NCI-H460 (cell line): ENCODE results near the gene ORM1. TPM values are rescaled to one million over a fixed set of nuclear protein-coding genes. Genes with fewer than 3 reads are reported as not detected.
"Not testable (repeated sequence)": the region's sequence is repeated elsewhere in the genome, so short reads cannot be mapped to it uniquely, and the experiment has no call there.

Experiments used
- DNase-seq: peaks from one replicate; pipeline ENCODE4 v3.0.0-alpha.2; 2016; ENCODE audit warnings: low read depth; ENCODE audit errors: extremely low read depth
- polyA plus RNA-seq: library from polyadenylated mRNA; depleted of rRNA; stranded (reverse); fragments of >200 nt; gene quantifications from 2 replicates; pipeline ENCODE4 v1.2.3, GENCODE V29; 2014; cell fraction: nucleus; rRNA removed
- total RNA-seq: library from RNA; depleted of rRNA; stranded (reverse); fragments of >200 nt; shearing (Covaris generic); gene quantifications from 2 replicates; pipeline ENCODE4 v1.2.3, GENCODE V29; 2014; rRNA removed

The ORM1 gene
- total RNA-seq, result not detected in 2 replicates
- polyA plus RNA-seq, result not detected in 2 replicates

- DNase-seq, result not testable (repeated sequence)
Measured at GRCh38 chr9:114322831-114323531, at the start of gene ORM1. ORM1 (plus strand) TSS chr9:114323098; CDS start chr9:114323134, 36 bp downstream.

- DNase-seq, result no peak
Measured at GRCh38 chr9:114273461-114273881, 49.4 kb upstream of the ORM1 start.

DNA sequence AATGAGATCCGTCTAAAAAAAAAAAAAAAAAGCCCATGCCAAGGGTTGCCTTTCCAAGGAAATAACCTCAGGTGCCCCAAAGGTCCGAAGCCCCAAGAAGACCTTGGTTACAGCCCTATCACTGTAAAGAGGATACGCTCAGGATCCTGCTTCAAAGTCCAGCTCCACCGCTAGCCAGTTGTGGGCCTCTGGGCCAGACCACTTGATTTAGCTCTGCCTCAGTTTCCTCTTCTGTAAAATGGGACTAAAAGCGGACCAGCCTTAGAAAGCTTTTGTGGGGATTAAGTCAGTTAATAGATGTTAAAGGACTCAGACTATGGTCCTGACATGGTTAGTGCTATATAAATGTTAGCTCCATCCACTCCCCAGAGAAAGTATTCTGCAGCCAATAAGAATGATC lies 48.7 kb upstream of the ORM1 start:
- DNase-seq, result no peak

DNA sequence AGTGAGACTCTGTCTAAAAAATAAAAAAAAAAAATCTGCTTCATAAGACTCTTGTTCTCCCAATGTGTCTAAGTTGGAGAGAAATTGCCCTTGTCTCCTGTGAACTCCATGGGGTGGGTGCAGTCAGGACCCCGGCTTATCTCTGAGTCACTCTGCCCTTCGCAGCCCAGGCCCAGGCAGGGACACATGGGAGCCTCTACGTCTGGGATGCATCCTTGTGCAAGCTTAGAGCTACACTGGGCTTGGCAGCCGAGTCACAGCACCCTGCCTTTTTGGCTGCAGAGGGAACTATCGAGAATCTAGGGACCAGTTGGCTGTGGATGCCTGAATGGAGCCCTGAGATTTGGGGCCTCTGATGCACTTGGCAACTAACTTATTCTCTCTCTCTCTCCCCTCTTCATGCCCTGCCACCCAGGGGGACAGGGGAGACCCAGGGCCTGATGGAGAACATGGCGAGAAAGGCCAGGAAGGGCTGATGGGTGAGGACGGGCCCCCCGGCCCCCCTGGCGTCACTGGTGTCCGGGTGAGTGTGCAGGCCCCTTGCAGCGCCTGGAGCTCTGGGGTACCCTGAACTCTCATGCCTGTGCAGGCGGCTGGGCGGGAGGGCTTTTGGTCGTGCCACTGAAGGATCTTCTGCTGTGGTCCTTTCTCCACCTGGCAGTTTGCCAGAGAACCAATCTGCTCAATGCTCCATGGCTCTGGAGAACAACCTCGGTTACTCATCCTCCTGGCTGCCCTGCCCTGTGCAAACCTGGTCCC lies 47.5 kb upstream of the ORM1 start:
- no peak for DNase-seq

GRCh38 chr9:114276908-114277821 lies 45.7 kb upstream of the ORM1 start:
- no peak for DNase-seq

DNA sequence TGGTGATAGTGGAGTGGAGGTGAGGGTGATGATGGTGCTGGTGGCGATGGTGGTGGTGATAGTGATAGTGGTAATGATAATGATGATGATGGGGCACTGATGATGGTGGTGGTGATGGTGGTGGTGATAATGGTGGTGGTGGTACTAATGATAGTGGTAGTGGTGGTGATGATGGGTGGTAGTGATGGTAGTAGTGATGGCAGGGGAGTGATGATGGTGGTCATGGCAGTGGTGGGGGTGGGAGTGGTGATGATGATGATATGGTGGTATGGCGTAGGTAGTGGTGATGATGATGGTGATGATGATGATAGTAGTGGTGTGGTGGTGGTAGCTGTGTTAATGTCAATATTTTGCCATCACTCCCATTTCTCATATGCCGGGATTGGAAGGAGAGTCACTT lies 44.5 kb upstream of the ORM1 start:
- no peak for DNase-seq

GRCh38 chr9:114278881-114279570 lies 43.9 kb upstream of the ORM1 start:
- peak; percentile 71 for DNase-seq

DNA sequence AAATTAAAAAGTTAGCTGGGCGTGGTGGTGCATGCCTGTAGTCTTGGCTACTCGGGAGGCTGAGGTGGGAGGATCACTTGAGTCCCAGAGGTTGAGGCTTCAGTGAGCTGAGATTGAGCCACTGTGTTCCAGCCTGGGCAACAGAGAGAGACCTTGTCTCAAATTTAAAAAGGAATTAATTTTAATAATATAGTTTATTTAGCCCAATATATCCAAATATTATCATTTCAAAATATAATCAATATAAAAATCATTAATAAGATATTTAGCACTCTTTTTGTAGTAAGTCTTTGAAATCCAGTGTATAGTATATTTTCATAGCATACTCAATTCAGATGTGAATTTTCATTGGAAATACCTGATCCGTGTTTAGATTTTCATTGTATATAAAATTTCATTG lies 43.2 kb upstream of the ORM1 start:
- no peak for DNase-seq

DNA sequence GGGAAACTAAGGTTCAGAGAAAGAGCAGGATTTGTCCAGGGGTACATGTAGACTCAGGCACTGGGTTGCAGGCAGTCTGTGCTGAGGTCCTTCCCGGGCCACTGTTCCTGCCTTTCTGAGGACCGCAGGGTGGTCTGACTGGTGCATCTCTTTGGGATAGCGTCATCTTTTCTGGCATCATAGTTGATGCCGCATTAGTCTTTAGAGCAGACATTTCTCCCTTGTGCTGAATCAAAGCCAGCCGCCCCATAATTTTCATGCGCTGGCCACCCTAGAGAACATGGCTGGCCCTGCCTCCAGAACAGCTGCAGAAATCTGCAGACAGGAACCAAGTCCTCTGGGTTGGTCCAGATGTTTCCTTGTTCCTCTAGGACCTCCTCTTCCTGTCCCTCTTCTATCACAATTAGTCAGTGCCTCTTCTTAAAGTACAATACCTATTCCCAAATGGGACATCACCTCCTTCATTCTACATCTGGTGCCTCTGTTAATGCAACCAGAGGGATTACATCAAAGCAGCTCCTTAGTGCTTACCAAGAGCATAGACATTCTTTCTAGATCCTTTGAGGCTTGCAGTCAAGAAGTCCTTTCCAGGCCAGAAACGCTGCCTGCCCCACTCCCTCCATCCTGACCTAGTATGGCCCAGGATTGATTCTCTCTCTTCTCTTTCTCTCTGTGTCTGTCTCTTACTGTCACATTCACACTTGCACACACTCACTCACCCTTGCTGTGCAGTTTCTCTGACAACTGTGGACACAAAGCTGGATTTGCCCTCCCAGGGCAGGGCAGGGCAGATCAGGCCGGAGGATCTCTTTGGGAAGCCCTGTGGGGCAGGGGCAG lies 42.0 kb upstream of the ORM1 start:
- DNase-seq, result no peak

DNA sequence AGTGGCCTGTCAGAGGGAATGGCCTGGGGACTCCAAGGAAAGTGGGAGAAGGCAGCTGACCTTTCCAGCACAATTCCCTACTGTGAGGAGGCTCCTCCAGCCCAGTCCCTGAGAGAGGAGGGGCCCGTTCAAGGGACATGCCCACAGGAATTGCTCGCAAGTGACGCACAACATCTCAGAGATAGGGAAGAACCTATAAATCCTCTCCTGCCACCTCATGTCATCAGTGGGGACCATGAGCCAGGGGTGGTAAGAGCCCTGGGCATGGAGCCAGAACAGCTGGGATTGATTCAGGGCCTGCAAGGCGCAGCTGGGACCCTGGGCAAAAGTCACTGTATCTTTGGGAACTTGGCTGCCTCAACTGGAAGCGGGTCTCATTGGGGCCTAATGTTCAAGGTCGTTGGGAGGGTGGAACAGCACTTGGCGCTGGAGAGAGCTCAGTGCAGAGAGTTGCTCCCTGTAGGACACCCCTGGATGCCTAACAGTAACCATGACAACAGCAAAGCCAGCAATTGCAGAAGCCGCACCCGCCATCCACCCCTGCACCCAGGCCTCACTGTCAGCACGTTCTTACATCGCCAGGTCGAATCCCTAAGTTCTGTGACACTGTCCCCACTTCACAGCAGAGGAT lies 41.3 kb upstream of the ORM1 start:
- DNase-seq, result no peak

GRCh38 chr9:114282104-114282485 lies 40.8 kb upstream of the ORM1 start:
- DNase-seq, result no peak

GRCh38 chr9:114282507-114282906 lies 40.4 kb upstream of the ORM1 start:
- no peak for DNase-seq

GRCh38 chr9:114282926-114283325 lies 40.0 kb upstream of the ORM1 start:
- DNase-seq, result peak; percentile 25

GRCh38 chr9:114283551-114284111 lies 39.3 kb upstream of the ORM1 start:
- no peak for DNase-seq

- no peak for DNase-seq
Measured at GRCh38 chr9:114284316-114285060, 38.4 kb upstream of the ORM1 start.

DNA sequence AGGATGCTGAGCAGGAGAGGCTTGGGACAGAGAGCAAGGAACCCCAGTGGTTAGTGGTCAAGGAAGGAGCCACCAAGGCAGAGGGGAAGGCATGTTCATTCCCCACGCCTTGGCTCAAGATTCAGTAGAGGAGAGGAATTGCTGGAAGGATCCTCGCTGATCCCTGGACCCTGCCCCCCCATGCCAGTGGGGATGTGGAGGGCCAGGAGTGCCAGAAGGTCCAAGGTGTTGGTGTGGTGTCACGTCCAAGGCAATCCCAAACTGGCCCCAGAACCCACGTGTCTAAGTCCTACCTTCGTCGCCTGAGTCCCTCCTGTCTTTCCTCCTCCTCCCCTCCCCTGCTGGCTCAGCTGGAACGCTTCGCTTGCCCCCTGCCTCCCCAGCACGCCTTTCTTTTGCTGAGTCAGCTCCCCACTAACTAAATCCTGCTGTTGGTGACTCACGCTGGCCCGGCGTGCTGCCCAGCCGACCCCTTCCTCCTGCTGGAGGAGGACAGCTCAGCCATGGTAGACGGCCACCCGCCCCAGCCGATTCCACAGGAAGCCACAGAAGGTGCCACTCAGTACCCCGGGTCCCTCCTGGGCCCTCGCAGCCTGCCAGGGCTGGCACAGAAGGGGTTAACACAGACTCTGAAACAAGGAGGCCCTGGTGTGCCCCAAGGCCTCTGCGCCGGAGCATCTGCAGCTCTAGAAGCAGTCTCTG lies 37.6 kb upstream of the ORM1 start:
- no peak for DNase-seq

- no peak for DNase-seq
Measured at GRCh38 chr9:114286146-114286679, 36.7 kb upstream of the ORM1 start.
